ENCODE data around the gene PAQR3. TPM values are rescaled to one million over a fixed set of nuclear protein-coding genes. Genes with fewer than 3 reads are reported as not detected.

Gene PAQR3
- total RNA-seq, 3 donors from 2014 or later: 13.1 to 25.8 (median 18.7) TPM

- intact Hi-C loops (cut with DNase I; ENCODE audit: low total_unique reads): no loop called here
- H3K36me3 ChIP-seq: no peaks in the 10 kb centered on the region
- no peak for DNase-seq (ENCODE audit: low spot score in 2 of 2)
- no peak overlapping the region for H3K27ac ChIP-seq
- H3K9me3 ChIP-seq: no peaks in the 10 kb centered on the region
- no peak overlapping the region for H3K4me3 ChIP-seq
- no peaks in the 10 kb centered on the region for H3K4me1 ChIP-seq
- TF ChIP-seq POLR2A (IDR thresholded peaks at IDR 0.05): no peak
- no peak for TF ChIP-seq CTCF (IDR thresholded peaks at IDR 0.05)
- no peak for TF ChIP-seq POLR2AphosphoS5 (IDR thresholded peaks at IDR 0.05)
- H3K27me3 ChIP-seq: no peaks in the 10 kb centered on the region
Observed at GRCh38 chr4:78940752-78941151, 1.5 kb upstream of the PAQR3 start.

GRCh38 chr4:78939667-78940008, 400 bp upstream of the PAQR3 start:
- no peaks in the 10 kb centered on the region for H3K27me3 ChIP-seq
- no peak for DNase-seq (ENCODE audit: low spot score in 2 of 2)
- H3K27ac ChIP-seq: no peak overlapping the region
- intact Hi-C loops (cut with DNase I; ENCODE audit: low total_unique reads): no loop called here
- H3K9me3 ChIP-seq: no peaks in the 10 kb centered on the region
- no peaks in the 10 kb centered on the region for H3K4me1 ChIP-seq
- no peak for TF ChIP-seq POLR2AphosphoS5 (IDR thresholded peaks at IDR 0.05)
- TF ChIP-seq POLR2A (IDR thresholded peaks at IDR 0.05): no peak
- TF ChIP-seq CTCF (IDR thresholded peaks at IDR 0.05): no peak
- peak overlapping the region; percentile 91 to 93 (median 92) for H3K4me3 ChIP-seq
- H3K36me3 ChIP-seq: no peaks in the 10 kb centered on the region

- no peaks in the 10 kb centered on the region for H3K9me3 ChIP-seq
- TF ChIP-seq POLR2AphosphoS5 (IDR thresholded peaks at IDR 0.05) (no peak), POLR2A (IDR thresholded peaks at IDR 0.05) (no peak), CTCF (IDR thresholded peaks at IDR 0.05) (no peak)
- H3K27ac ChIP-seq: peak overlapping the region; percentile 83 to 88
- no peak for DNase-seq (ENCODE audit: low spot score in 2 of 2)
- no peaks in the 10 kb centered on the region for H3K36me3 ChIP-seq
- intact Hi-C loops (cut with DNase I; ENCODE audit: low total_unique reads): no loop called here
- H3K27me3 ChIP-seq: no peaks in the 10 kb centered on the region
- H3K4me1 ChIP-seq: no peaks in the 10 kb centered on the region
- H3K4me3 ChIP-seq: peak overlapping the region; percentile 91 to 93 (median 92)
Observed at GRCh38 chr4:78938474-78938867, 767 bp downstream of the PAQR3 start.

- no peak for TF ChIP-seq CTCF (IDR thresholded peaks at IDR 0.05)
- no peak for TF ChIP-seq POLR2AphosphoS5 (IDR thresholded peaks at IDR 0.05)
- TF ChIP-seq POLR2A (IDR thresholded peaks at IDR 0.05): no peak
- peak overlapping the region; percentile 91 to 93 (median 92) for H3K4me3 ChIP-seq
- H3K4me1 ChIP-seq: no peaks in the 10 kb centered on the region
- no peaks in the 10 kb centered on the region for H3K36me3 ChIP-seq
- no peak overlapping the region for H3K27ac ChIP-seq
- no peak for DNase-seq (ENCODE audit: low spot score in 2 of 2)
- no peaks in the 10 kb centered on the region for H3K9me3 ChIP-seq
- H3K27me3 ChIP-seq: no peaks in the 10 kb centered on the region
- intact Hi-C loops (cut with DNase I; ENCODE audit: low total_unique reads): no loop called here
Observed at GRCh38 chr4:78937837-78938236, 1.4 kb downstream of the PAQR3 start.

- DNase-seq (ENCODE audit: low spot score in 2 of 2): no peak
- intact Hi-C loops (cut with DNase I; ENCODE audit: low total_unique reads): no loop called here
- Histone ChIP-seq H3K27me3 (no peaks in the 10 kb centered on the region), H3K36me3 (no peaks in the 10 kb centered on the region), H3K27ac (no peak overlapping the region), H3K9me3 (no peaks in the 10 kb centered on the region), H3K4me3 (peak overlapping the region in 1 of 3 donors; percentile 93), H3K4me1 (no peaks in the 10 kb centered on the region)
- TF ChIP-seq POLR2AphosphoS5 (IDR thresholded peaks at IDR 0.05) (no peak), CTCF (IDR thresholded peaks at IDR 0.05) (no peak), POLR2A (IDR thresholded peaks at IDR 0.05) (no peak)
Observed at GRCh38 chr4:78936989-78937388, 2.2 kb downstream of the PAQR3 start.

Measured in breast epithelium (tissue), 4 donors.